Fibroblast of the aortic adventitia (primary cell): Measurements from ENCODE around the gene UBR1. TPM values are rescaled to one million over a fixed set of nuclear protein-coding genes. Genes with fewer than 3 reads are reported as not detected.

Experiments used
- DNase-seq: peaks from one replicate; pipeline ENCODE4 v3.0.0-alpha.2; 2010; ENCODE audit warnings: low read depth
- H3K4me3 ChIP-seq: 2 replicates; pipeline ENCODE4 v1.5.1; 2011; ENCODE audit warnings: low read depth, mild to moderate bottlenecking, control low read depth, low read length, moderate library complexity
- CTCF ChIP-seq: IDR thresholded peaks from 2 replicates; pipeline ENCODE4 v1.5.1; 2011; ENCODE audit warnings: mild to moderate bottlenecking, low read length, control low read depth, inconsistent platforms; ENCODE audit not compliant: insufficient read depth
- total RNA-seq: library from RNA; depleted of rRNA; stranded (reverse); fragments of >200 nt; gene quantifications from 2 replicates; pipeline ENCODE4 v1.2.3, GENCODE V29; 2012; ENCODE audit warnings: low replicate concordance

The UBR1 gene
- total RNA-seq, 1 donor: 38.1 TPM

GRCh38 chr15:42929306-42929848 is 176.5 kb downstream of the UBR1 start:
- H3K4me3 ChIP-seq: no peak overlapping the region
- no peak for DNase-seq
- no peak for TF ChIP-seq CTCF

- DNase-seq: peak; percentile 25
- TF ChIP-seq CTCF: no peak
- peak overlapping the region; percentile 65 for H3K4me3 ChIP-seq
Measured at GRCh38 chr15:42921342-42921731, 184.5 kb downstream of the UBR1 start.

- DNase-seq: peak; percentile 99
- peak within 1 kb of the TSS; percentile 81 for H3K4me3 ChIP-seq
- TF ChIP-seq CTCF: peak; percentile 17
Measured at GRCh38 chr15:42920519-42921341, 185.1 kb downstream of the UBR1 start, which contains the start of gene TTBK2. Gene TTBK2 (minus strand): TSS chr15:42920778. CDS start chr15:42878617, 42,161 bp downstream.

- DNase-seq: peak; percentile 39
- peak overlapping the region; percentile 81 for H3K4me3 ChIP-seq
- TF ChIP-seq CTCF: no peak
Measured at GRCh38 chr15:42919799-42920518, 185.9 kb downstream of the UBR1 start.

- no peak for TF ChIP-seq CTCF
- H3K4me3 ChIP-seq: peak overlapping the region; percentile 81
- peak; percentile 30 for DNase-seq
Measured at GRCh38 chr15:42919308-42919707, 186.5 kb downstream of the UBR1 start.

- no peak for TF ChIP-seq CTCF
- DNase-seq: no peak
- no peak overlapping the region for H3K4me3 ChIP-seq
Measured at GRCh38 chr15:42918047-42918446, 187.8 kb downstream of the UBR1 start.
